ENCODE measurements around the gene PRB2.

- TF ChIP-seq CTCF (IDR thresholded peaks at IDR 0.05; ENCODE audit: borderline replicate concordance, extremely low read depth, low read length, poor library complexity, severe bottlenecking) (no peak), EZH2 (IDR thresholded peaks at IDR 0.05; ENCODE audit: borderline replicate concordance, low read depth, low read length, severe bottlenecking) (no peak)
These were observed 34.2 kb downstream of the PRB2 start for GRCh38 chr12:11361151-11361550.
